Loucy (cell line): ENCODE results near the gene ABCG1.

Source experiments
- H2AFZ ChIP-seq: fragments of 200-600 bp; sonication (generic); 2 replicates; pipeline ENCODE4 v1.6.0; 2016; ENCODE audit warnings: antibody characterized with exemption, mild to moderate bottlenecking, low read length, moderate library complexity
- H3F3A ChIP-seq: fragments of 200-600 bp; 2 replicates; pipeline ENCODE4 v1.6.0; 2016; ENCODE audit warnings: antibody characterized with exemption, low read depth, mild to moderate bottlenecking
- H3K27me3 ChIP-seq: fragments of 200-600 bp; sonication (generic); 2 replicates; pipeline ENCODE4 v1.6.1; 2014; ENCODE audit warnings: low read length, mild to moderate bottlenecking; ENCODE audit not compliant: insufficient read depth, poor library complexity, severe bottlenecking
- H3K36me3 ChIP-seq: fragments of 200-600 bp; sonication (generic); 2 replicates; pipeline ENCODE4 v1.6.1; 2016; ENCODE audit warnings: low read length; ENCODE audit not compliant: insufficient read depth
- H3K4me1 ChIP-seq: fragments of 200-600 bp; sonication (generic); 2 replicates; pipeline ENCODE4 v1.5.1; 2014; ENCODE audit warnings: low read length, mild to moderate bottlenecking; ENCODE audit not compliant: insufficient read depth, poor library complexity, severe bottlenecking
- H3K4me2 ChIP-seq: fragments of 200-600 bp; sonication (generic); 2 replicates; pipeline ENCODE4 v1.6.0; 2014; ENCODE audit warnings: antibody characterized with exemption, low read length, low read depth, mild to moderate bottlenecking; ENCODE audit not compliant: poor library complexity, severe bottlenecking
- H3K4me3 ChIP-seq: fragments of 200-600 bp; sonication (generic); 2 replicates; pipeline ENCODE4 v1.5.1; 2014; ENCODE audit warnings: low read length, mild to moderate bottlenecking, mixed read lengths; ENCODE audit not compliant: poor library complexity, severe bottlenecking
- H3K79me2 ChIP-seq: fragments of 200-600 bp; sonication (generic); 2 replicates; pipeline ENCODE4 v1.6.1; 2014; ENCODE audit warnings: low read length; ENCODE audit not compliant: insufficient read depth
- H3K9ac ChIP-seq: fragments of 200-600 bp; sonication (generic); 2 replicates; pipeline ENCODE4 v1.6.0; 2014; ENCODE audit warnings: mild to moderate bottlenecking, low read depth, low read length, moderate library complexity; ENCODE audit not compliant: poor library complexity, severe bottlenecking
- H3K9me2 ChIP-seq: fragments of 200-600 bp; sonication (generic); replicated peaks from 2 replicates; pipeline ENCODE4 v1.6.1; 2016; ENCODE audit warnings: low read depth, low read length, mixed read lengths
- H3K9me3 ChIP-seq: fragments of 200-600 bp; sonication (generic); 2 replicates; pipeline ENCODE4 v1.6.1; 2014; ENCODE audit warnings: mild to moderate bottlenecking, antibody characterized with exemption, low read length, low read depth; ENCODE audit not compliant: insufficient read depth
- H4K20me1 ChIP-seq: fragments of 200-600 bp; sonication (generic); 2 replicates; pipeline ENCODE4 v1.6.0; 2014; ENCODE audit warnings: antibody characterized with exemption, low read length, mild to moderate bottlenecking; ENCODE audit not compliant: insufficient read depth, poor library complexity, severe bottlenecking
- EZH2phosphoT487 ChIP-seq: fragments of 200-600 bp; IDR thresholded peaks from 2 replicates; pipeline ENCODE4 v1.6.1; 2018; ENCODE audit warnings: antibody characterized with exemption, mild to moderate bottlenecking, moderate library complexity, borderline replicate concordance
- TF ChIP-seq, protein P1 (sequence below): fragments of 200-600 bp; sonication (generic); conservative IDR thresholded peaks from 2 replicates; pipeline ENCODE4 v1.5.1; 2014; ENCODE audit warnings: mild to moderate bottlenecking, antibody characterized with exemption, low read length

The ABCG1 gene

DNA sequence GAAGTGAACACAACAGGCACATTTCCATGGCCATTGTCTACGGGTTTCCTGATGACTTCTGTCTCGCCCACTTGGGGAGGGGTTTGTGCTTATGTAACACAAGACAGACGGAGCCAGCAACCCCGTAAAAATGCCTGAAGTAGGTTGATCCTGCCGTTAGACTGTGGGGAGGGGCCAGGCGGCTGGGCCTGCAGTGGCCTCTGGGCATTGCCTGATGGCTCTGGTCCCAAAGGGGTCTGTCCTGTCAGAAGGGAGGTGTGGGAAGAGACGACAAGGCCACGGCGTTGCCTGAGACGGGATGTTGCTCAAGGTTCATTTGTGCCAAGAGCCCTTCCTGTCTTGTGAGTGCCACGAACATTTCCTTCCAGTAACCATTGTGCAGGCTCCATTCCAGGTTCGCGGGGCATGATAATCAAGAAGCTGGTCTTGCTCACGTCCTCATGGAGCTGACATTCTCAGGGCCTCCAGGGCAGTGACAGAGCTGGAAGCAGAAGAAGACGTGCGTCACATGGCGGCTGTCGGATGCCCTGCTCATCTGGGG is 44.7 kb downstream of the ABCG1 start:
- Histone ChIP-seq H4K20me1 (no peaks in the 10 kb centered on the region), H3K9ac (no peak overlapping the region), H3K4me2 (no peak overlapping the region), H3K27me3 (no peaks in the 10 kb centered on the region), H2AFZ (no peak overlapping the region), H3K79me2 (peaks cover 87% of the 10 kb centered on the region), H3K9me3 (no peaks in the 10 kb centered on the region), H3K36me3 (no peaks in the 10 kb centered on the region; the same call in 1 of the 2 replicates), H3K9me2 (no peaks in the 10 kb centered on the region), H3K4me3 (no peak overlapping the region), H3F3A (peaks cover 5% of the 10 kb centered on the region; the same call in 1 of the 2 replicates), H3K4me1 (peaks cover 72% of the 10 kb centered on the region)
- TF ChIP-seq, protein P1, sequence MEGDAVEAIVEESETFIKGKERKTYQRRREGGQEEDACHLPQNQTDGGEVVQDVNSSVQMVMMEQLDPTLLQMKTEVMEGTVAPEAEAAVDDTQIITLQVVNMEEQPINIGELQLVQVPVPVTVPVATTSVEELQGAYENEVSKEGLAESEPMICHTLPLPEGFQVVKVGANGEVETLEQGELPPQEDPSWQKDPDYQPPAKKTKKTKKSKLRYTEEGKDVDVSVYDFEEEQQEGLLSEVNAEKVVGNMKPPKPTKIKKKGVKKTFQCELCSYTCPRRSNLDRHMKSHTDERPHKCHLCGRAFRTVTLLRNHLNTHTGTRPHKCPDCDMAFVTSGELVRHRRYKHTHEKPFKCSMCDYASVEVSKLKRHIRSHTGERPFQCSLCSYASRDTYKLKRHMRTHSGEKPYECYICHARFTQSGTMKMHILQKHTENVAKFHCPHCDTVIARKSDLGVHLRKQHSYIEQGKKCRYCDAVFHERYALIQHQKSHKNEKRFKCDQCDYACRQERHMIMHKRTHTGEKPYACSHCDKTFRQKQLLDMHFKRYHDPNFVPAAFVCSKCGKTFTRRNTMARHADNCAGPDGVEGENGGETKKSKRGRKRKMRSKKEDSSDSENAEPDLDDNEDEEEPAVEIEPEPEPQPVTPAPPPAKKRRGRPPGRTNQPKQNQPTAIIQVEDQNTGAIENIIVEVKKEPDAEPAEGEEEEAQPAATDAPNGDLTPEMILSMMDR, result no peak
- no peak for TF ChIP-seq EZH2phosphoT487

DNA sequence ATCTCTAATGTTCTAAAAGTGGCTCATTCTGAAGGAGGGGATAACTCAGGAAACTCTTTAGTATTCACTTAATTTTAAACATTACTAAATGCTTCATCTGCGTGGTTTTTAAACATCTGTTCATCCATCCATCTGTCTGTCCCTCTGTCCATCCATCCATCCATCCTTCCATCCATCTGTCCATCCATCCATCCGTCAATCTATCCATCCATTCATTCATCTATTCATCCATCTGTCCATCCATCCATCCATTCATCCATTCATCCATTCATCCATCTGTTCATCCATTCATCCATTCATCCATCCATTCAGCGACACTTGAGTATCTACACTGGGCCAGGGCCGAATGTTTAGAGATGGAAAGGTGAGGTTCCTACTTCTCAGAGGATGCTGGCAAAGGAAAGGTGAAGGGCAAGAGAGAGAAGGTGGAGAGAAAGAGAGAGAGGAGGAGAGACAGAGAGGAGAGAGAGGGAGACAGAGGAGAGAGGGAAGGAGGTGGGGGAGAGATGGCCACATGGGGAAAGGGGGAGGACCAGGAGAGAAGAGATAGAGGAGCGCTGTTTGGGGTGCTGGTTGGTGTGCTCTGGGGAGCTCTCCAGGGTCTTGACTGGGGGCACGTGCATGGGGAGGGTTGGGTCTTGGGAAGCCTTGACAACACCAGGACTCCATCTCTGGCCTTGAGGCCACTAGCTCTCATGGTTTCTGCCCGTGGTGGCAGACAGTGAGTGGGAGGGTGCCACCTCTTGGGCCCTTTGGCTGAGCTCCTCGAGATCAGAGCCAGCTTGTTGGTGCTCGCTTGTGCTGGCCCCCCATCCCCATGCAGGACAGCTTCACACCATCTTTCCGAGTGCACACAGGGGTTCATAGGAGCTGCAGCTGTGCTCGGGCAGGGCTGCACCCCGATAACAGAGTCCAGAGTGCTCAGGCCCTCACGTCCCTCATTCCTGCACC is 45.6 kb downstream of the ABCG1 start:
- Histone ChIP-seq H3K9me3 (no peaks in the 10 kb centered on the region), H3K79me2 (peaks cover 85% of the 10 kb centered on the region), H3K27me3 (no peaks in the 10 kb centered on the region), H3F3A (peaks cover 7% of the 10 kb centered on the region; the same call in 1 of the 2 replicates), H3K4me2 (no peak overlapping the region), H3K9me2 (no peaks in the 10 kb centered on the region), H3K4me1 (peaks cover 72% of the 10 kb centered on the region), H3K4me3 (no peak overlapping the region), H2AFZ (no peak overlapping the region), H3K9ac (no peak overlapping the region), H3K36me3 (no peaks in the 10 kb centered on the region; the same call in 1 of the 2 replicates), H4K20me1 (no peaks in the 10 kb centered on the region)
- TF ChIP-seq EZH2phosphoT487, result no peak
- TF ChIP-seq, protein P1, result no peak

DNA sequence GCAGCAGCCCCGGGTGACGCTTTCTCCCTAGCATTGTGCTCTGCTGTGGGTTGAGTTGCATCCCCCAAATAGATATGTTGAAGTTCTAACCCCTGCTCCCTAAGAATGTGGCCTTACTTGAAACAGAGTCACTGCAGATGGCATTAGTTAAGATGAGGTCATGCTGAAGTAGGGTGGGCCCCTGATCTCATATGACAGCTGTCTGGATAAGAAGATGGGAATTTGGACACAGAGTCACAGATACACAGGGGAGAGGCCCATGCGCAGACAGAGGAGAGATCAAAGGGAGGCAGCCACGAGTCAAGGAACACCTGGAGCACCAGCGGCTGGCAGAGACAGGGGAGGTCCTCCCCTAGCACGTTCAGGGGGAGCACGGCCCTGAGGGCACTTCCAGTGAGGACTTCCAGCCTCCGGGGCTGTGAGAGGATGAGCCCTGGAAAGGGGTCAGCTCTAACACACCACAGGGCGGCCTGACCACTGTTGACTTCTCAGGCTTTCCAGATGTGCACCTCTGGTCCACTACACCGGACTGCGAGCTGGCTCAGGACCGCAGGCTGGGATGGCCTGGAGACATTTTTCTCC is 46.4 kb downstream of the ABCG1 start:
- Histone ChIP-seq H3K36me3 (no peaks in the 10 kb centered on the region; the same call in 1 of the 2 replicates), H2AFZ (no peak overlapping the region), H3F3A (peaks cover 7% of the 10 kb centered on the region; the same call in 1 of the 2 replicates), H3K9me3 (no peaks in the 10 kb centered on the region), H3K4me3 (no peak overlapping the region), H3K79me2 (peaks cover 77% of the 10 kb centered on the region), H3K4me2 (no peak overlapping the region), H3K9me2 (no peaks in the 10 kb centered on the region), H4K20me1 (no peaks in the 10 kb centered on the region), H3K4me1 (peaks cover 67% of the 10 kb centered on the region), H3K27me3 (no peaks in the 10 kb centered on the region), H3K9ac (no peak overlapping the region)
- no peak for TF ChIP-seq EZH2phosphoT487
- TF ChIP-seq, protein P1, result no peak
